ENCODE results near the gene ATF3. TPM values are rescaled to one million over a fixed set of nuclear protein-coding genes. Genes with fewer than 3 reads are reported as not detected.

The ATF3 gene
- total RNA-seq, 4 donors from 2014 or later, result 10.0 to 38.0 (median 17.2) TPM

- DNase-seq, result no peak
- H3K9me3 ChIP-seq, result no peaks in the 10 kb centered on the region
- no peak overlapping the region for H3K27ac ChIP-seq
- H3K4me1 ChIP-seq, result no peaks in the 10 kb centered on the region
- no peak for TF ChIP-seq CTCF (IDR thresholded peaks at IDR 0.05)
- no peaks in the 10 kb centered on the region for H3K36me3 ChIP-seq
- H3K27me3 ChIP-seq, result no peaks in the 10 kb centered on the region
- no peak overlapping the region for H3K4me3 ChIP-seq
These were observed 33.8 kb upstream of the ATF3 start for GRCh38 chr1:212574732-212575131.

- TF ChIP-seq POLR2A (IDR thresholded peaks at IDR 0.05) (no peak), CTCF (IDR thresholded peaks at IDR 0.05) (no peak)
- DNase-seq, result no peak
- H3K9me3 ChIP-seq, result no peaks in the 10 kb centered on the region
- no peaks in the 10 kb centered on the region for H3K27me3 ChIP-seq
- H3K4me1 ChIP-seq, result no peaks in the 10 kb centered on the region
- no peak overlapping the region for H3K27ac ChIP-seq
- no peaks in the 10 kb centered on the region for H3K36me3 ChIP-seq
- H3K4me3 ChIP-seq, result no peak overlapping the region
These were observed 33.2 kb upstream of the ATF3 start for GRCh38 chr1:212575333-212575732.

GRCh38 chr1:212578041-212578440 lies 30.5 kb upstream of the ATF3 start:
- Histone ChIP-seq H3K36me3 (no peaks in the 10 kb centered on the region), H3K4me3 (no peak overlapping the region), H3K9me3 (no peaks in the 10 kb centered on the region), H3K4me1 (no peaks in the 10 kb centered on the region), H3K27ac (no peak overlapping the region), H3K27me3 (no peaks in the 10 kb centered on the region)
- DNase-seq, result no peak
- TF ChIP-seq POLR2A (IDR thresholded peaks at IDR 0.05) (no peak), CTCF (IDR thresholded peaks at IDR 0.05) (no peak)

- TF ChIP-seq CTCF (IDR thresholded peaks at IDR 0.05) (no peak), POLR2A (IDR thresholded peaks at IDR 0.05) (no peak)
- Histone ChIP-seq H3K4me1 (no peaks in the 10 kb centered on the region), H3K9me3 (no peaks in the 10 kb centered on the region), H3K36me3 (no peaks in the 10 kb centered on the region), H3K27ac (no peak overlapping the region), H3K27me3 (no peaks in the 10 kb centered on the region), H3K4me3 (no peak overlapping the region)
- no peak for DNase-seq
These were observed 27.5 kb upstream of the ATF3 start for GRCh38 chr1:212581034-212581433.

GRCh38 chr1:212582291-212582690 lies 26.3 kb upstream of the ATF3 start:
- no peaks in the 10 kb centered on the region for H3K27me3 ChIP-seq
- no peaks in the 10 kb centered on the region for H3K4me1 ChIP-seq
- H3K36me3 ChIP-seq, result no peaks in the 10 kb centered on the region
- no peak overlapping the region for H3K4me3 ChIP-seq
- no peaks in the 10 kb centered on the region for H3K9me3 ChIP-seq
- no peak overlapping the region for H3K27ac ChIP-seq
- TF ChIP-seq POLR2A (IDR thresholded peaks at IDR 0.05) (no peak), CTCF (IDR thresholded peaks at IDR 0.05) (no peak)
- no peak for DNase-seq
